ENCODE data around the gene GFRA4.
A peak's percentile ranks its signal among the peaks of the same experiment; 100 is the strongest.

Gene GFRA4

GRCh38 chr20:3693376-3693775, 30.2 kb upstream of the GFRA4 start:
- DNase-seq (ENCODE audit: low read depth), result no peak

- DNase-seq (ENCODE audit: low read depth), result no peak
Observed at GRCh38 chr20:3692706-3693294, 29.6 kb upstream of the GFRA4 start.

GRCh38 chr20:3691897-3692296, 28.7 kb upstream of the GFRA4 start:
- no peak for DNase-seq (ENCODE audit: low read depth)

- no peak for DNase-seq (ENCODE audit: low read depth)
Observed at GRCh38 chr20:3691306-3691705, 28.1 kb upstream of the GFRA4 start.

- DNase-seq (ENCODE audit: low read depth), result no peak
Observed at GRCh38 chr20:3690413-3690812, 27.2 kb upstream of the GFRA4 start.

GRCh38 chr20:3689978-3690377, 26.8 kb upstream of the GFRA4 start:
- DNase-seq (ENCODE audit: low read depth), result no peak

- DNase-seq (ENCODE audit: low read depth), result peak; percentile 44
Observed at GRCh38 chr20:3687655-3688054, 24.5 kb upstream of the GFRA4 start.

- DNase-seq (ENCODE audit: low read depth), result peak; percentile 93
Observed at GRCh38 chr20:3686867-3687321, 23.7 kb upstream of the GFRA4 start.

GRCh38 chr20:3686421-3686820, 23.2 kb upstream of the GFRA4 start:
- no peak for DNase-seq (ENCODE audit: low read depth)

- DNase-seq (ENCODE audit: low read depth), result no peak
Observed at GRCh38 chr20:3685341-3685740, 22.1 kb upstream of the GFRA4 start.

- DNase-seq (ENCODE audit: low read depth), result no peak
Observed at GRCh38 chr20:3681931-3682781, 19.0 kb upstream of the GFRA4 start, which contains the start of gene ADAM33. Gene ADAM33 (minus strand): TSS chr20:3682010. CDS start chr20:3682004, 6 bp downstream.

GRCh38 chr20:3681352-3681930, 18.2 kb upstream of the GFRA4 start:
- DNase-seq (ENCODE audit: low read depth), result no peak

- no peak for DNase-seq (ENCODE audit: low read depth)
Observed at GRCh38 chr20:3680701-3681351, 17.6 kb upstream of the GFRA4 start.

- peak; percentile 73 for DNase-seq (ENCODE audit: low read depth)
Observed at GRCh38 chr20:3679749-3680700, 16.8 kb upstream of the GFRA4 start.

GRCh38 chr20:3678856-3679720, 15.9 kb upstream of the GFRA4 start:
- no peak for DNase-seq (ENCODE audit: low read depth)

GRCh38 chr20:3678198-3678597, 15.0 kb upstream of the GFRA4 start:
- DNase-seq (ENCODE audit: low read depth), result no peak

- DNase-seq (ENCODE audit: low read depth), result no peak
Observed at GRCh38 chr20:3677733-3678132, 14.5 kb upstream of the GFRA4 start.

GRCh38 chr20:3674995-3675900, 12.0 kb upstream of the GFRA4 start:
- no peak for DNase-seq (ENCODE audit: low read depth)

GRCh38 chr20:3674447-3674846, 11.2 kb upstream of the GFRA4 start:
- DNase-seq (ENCODE audit: low read depth), result no peak
